Upper lobe of right lung (tissue), 1 donor: ENCODE data around the gene ZNF581. TPM values are rescaled to one million over a fixed set of nuclear protein-coding genes. Genes with fewer than 3 reads are reported as not detected.

Source experiments
- ATAC-seq: fragments of 200-7000 bp; cut with Tn5 transposase; one replicate; pipeline ENCODE4 v1.9.1; 2020; ENCODE audit warnings: mild to moderate bottlenecking, moderate library complexity
- DNase-seq: peaks from one replicate; pipeline ENCODE4 v3.0.0-alpha.2; 2020
- H3K27ac ChIP-seq: fragments of 200-600 bp; one replicate; pipeline ENCODE4 v1.8.0; 2022
- H3K27me3 ChIP-seq: fragments of 200-600 bp; one replicate; pipeline ENCODE4 v1.8.0; 2022; ENCODE audit warnings: mild to moderate bottlenecking
- H3K36me3 ChIP-seq: fragments of 200-600 bp; one replicate; pipeline ENCODE4 v1.8.0; 2022
- H3K4me1 ChIP-seq: fragments of 200-600 bp; one replicate; pipeline ENCODE4 v1.8.0; 2022
- H3K4me3 ChIP-seq: fragments of 200-600 bp; one replicate; pipeline ENCODE4 v1.8.0; 2022; ENCODE audit warnings: mild to moderate bottlenecking
- H3K9me3 ChIP-seq: fragments of 200-600 bp; one replicate; pipeline ENCODE4 v1.8.0; 2022
- intact Hi-C: fragments of 100-400 bp; cut with DNase I; formaldehyde crosslinking; loops from one replicate; pipeline ENCODE4 v1.11.0; 2022
- total RNA-seq: library from RNA; stranded (reverse); fragmentation: NEBNext Ultra II Directional; extraction: Animal tissue kit (Norgen Biotek cat#: 25700); gene quantifications from one replicate; pipeline ENCODE4 v1.2.1, GENCODE V29; 2021
- TF ChIP-seq, protein P1 (sequence below): fragments of 200-600 bp; IDR thresholded peaks from one replicate; pipeline ENCODE4 v1.8.0; 2022; ENCODE audit warnings: antibody characterized with exemption
- donor health status: DM: no; HTN: yes; CAD: no; lungs with severe emphysema.

The ZNF581 gene
- total RNA-seq, 1 donor from 2014 or later, result 16.4 TPM

DNA sequence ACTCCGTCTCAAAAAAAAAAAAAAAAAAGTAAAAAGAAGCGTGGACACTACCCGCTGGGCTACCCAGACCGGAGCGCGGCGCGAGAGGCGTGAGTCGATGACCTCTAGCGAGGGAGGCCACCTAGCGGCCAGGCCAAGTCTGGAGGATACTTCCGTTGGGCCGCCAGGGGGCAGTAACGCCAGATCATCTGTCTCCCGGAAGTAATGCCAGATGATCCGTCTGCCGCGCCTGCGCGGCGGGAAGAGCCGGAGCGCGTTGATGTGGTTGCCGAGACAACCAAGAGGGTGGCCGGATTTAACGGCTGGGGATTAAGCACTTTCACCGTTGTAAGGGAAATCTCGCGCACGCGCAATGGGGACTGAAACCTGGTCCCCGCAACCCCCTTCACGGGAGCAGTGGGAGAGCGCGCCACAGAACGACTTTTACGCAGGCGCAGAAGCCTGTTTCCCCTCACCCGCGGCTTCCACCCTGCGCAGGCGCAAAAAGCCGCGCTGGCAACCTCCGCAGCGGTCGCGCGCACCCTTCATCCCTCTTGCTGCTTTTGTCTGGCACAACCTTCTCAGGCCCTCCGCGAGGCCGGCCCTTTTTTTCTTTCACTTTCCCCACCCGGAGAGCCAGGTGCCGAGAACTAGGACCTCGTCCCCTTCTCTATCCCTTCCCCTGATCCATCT, 10.3 kb downstream of the ZNF581 start:
- TF ChIP-seq, protein P1, sequence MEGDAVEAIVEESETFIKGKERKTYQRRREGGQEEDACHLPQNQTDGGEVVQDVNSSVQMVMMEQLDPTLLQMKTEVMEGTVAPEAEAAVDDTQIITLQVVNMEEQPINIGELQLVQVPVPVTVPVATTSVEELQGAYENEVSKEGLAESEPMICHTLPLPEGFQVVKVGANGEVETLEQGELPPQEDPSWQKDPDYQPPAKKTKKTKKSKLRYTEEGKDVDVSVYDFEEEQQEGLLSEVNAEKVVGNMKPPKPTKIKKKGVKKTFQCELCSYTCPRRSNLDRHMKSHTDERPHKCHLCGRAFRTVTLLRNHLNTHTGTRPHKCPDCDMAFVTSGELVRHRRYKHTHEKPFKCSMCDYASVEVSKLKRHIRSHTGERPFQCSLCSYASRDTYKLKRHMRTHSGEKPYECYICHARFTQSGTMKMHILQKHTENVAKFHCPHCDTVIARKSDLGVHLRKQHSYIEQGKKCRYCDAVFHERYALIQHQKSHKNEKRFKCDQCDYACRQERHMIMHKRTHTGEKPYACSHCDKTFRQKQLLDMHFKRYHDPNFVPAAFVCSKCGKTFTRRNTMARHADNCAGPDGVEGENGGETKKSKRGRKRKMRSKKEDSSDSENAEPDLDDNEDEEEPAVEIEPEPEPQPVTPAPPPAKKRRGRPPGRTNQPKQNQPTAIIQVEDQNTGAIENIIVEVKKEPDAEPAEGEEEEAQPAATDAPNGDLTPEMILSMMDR, result peak; percentile 94
- no peaks in the 10 kb centered on the region for H3K27me3 ChIP-seq
- DNase-seq (peak; percentile 99), ATAC-seq (peak; percentile 80)
- peak overlapping the region; percentile 81 for H3K4me3 ChIP-seq
- intact Hi-C loops, result no loop called here
- no peaks in the 10 kb centered on the region for H3K9me3 ChIP-seq
- H3K4me1 ChIP-seq, result peaks cover 41% of the 10 kb centered on the region
- peak overlapping the region; percentile 97 for H3K27ac ChIP-seq
- no peaks in the 10 kb centered on the region for H3K36me3 ChIP-seq

DNA sequence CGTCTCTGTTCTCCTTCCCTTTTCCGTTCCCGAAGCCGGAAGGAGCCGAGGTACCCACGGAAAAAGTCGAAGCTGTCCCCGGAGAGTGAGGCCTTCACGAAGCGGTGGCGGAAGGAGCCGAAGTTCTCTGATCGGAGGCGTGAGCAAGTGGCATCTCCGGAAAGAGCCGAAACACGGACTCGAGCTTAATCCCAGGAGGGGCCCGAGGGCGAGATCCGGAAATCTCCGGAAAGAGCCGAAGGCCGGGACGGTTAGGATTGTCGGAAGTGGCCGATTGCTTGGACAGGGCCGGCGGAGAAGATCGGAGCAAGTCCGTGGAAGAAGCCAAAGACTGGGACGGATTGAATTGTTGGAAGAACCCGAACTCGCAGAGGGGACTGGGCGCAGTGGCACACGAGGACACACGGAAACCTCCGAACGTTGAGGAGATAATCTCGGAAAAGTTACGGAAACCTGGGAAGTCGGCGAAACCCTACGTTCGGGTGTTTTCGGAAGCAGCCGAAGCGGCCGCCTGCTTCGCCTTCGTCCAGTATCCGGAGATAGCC, 10.9 kb downstream of the ZNF581 start:
- ATAC-seq (peak; percentile 84), DNase-seq (peak; percentile 99)
- no peaks in the 10 kb centered on the region for H3K27me3 ChIP-seq
- H3K4me3 ChIP-seq, result peak overlapping the region; percentile 81
- H3K4me1 ChIP-seq, result peaks cover 40% of the 10 kb centered on the region
- intact Hi-C loops, result no loop called here
- no peaks in the 10 kb centered on the region for H3K9me3 ChIP-seq
- peak overlapping the region; percentile 97 for H3K27ac ChIP-seq
- H3K36me3 ChIP-seq, result peaks cover 4% of the 10 kb centered on the region
- TF ChIP-seq, protein P1, result no peak

DNA sequence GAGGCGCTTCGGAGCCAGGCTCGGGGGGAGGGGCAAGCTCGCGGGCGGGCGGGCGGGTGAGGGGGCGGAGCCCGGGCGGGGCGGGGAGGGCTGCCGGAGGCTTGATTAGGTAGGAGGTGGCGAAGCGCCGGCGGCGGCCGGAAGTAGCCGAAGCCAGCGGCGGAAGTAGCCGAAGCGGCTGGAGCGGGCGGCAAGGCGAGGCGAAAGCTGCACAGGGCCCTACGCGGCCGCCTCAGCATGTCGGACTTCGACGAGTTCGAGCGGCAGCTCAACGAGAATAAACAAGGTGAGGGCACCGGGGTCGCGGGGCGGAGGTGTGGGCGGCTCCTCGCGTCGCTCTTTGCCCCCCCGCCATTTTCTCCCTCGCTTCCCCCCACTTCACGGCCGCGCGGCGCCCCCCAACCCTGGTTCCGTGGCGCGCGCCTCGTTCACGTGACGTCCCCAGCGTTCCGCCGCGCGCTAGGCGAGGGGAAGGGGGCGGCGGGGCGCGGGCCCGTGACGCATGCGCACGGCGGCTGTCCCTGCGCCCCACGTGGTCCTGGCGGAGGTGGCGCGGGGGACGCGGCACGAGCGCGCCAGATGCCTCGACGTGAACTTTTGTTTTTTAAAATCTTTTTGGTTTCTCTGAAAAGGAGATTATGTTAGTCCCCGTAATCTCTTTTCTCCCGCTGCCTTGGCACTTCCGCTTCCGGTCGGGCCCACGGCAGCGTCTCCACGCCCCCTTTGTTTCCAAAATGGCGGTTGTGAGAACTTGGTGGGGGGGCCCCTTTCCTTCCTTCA, 11.6 kb downstream of the ZNF581 start, which contains the start of gene U2AF2:
U2AF2 (plus strand) TSS at position 168 of the 780 bp plus-strand sequence; CDS start at position 238, 70 bp downstream.
- TF ChIP-seq, protein P1, result no peak
- Histone ChIP-seq H3K27me3 (no peaks in the 10 kb centered on the region), H3K4me1 (peaks cover 43% of the 10 kb centered on the region), H3K27ac (peak within 1 kb of the TSS; percentile 97), H3K4me3 (peak within 1 kb of the TSS; percentile 81), H3K9me3 (no peaks in the 10 kb centered on the region), H3K36me3 (peaks cover 10% of the 10 kb centered on the region)
- DNase-seq (peak; percentile 98), ATAC-seq (peak; percentile 80)
- intact Hi-C loops, result no loop called here

DNA sequence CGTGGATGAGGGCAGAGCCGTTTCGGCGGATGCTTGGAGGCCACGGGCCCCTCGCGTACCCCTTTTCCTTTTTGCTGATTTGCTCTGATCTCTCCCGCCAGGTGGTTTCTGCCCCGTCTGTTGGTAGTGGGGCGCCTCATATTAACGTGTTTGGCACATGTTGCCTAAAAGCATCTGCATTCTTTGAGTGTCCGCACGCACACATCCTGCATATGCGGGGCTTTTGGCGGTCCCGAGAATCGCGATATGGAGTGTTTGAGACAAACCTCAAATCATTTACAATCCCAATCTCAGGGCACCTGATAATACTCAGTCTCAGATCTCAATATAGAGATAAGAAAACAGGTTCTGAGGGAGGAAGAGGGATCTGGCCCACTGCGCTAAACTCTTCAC, 12.2 kb downstream of the ZNF581 start:
- ATAC-seq (no peak), DNase-seq (no peak)
- Histone ChIP-seq H3K36me3 (peaks cover 16% of the 10 kb centered on the region), H3K9me3 (no peaks in the 10 kb centered on the region), H3K27me3 (no peaks in the 10 kb centered on the region), H3K4me1 (peaks cover 44% of the 10 kb centered on the region), H3K27ac (peak overlapping the region; percentile 97), H3K4me3 (peak overlapping the region; percentile 81)
- TF ChIP-seq, protein P1, result no peak
- intact Hi-C loops, result no loop called here

DNA sequence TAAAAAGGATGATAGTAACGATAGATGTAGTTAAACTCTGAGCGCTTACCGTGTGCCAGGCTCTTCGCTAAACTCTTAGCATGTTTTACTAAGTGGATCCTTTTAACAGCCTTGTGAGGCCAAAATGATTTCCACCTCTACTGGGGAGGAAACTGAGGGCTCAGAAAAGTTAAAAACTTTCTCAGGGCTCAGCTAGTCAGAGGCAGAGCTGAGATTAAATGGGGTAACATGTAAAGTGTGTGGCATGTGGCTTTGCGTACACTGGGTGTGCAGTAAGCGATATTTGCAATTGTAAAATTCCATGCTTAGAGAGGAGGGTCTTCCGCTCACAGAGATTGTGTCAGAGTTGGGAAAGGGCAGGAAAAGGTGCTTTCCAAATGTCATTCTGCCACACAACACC, 13.1 kb downstream of the ZNF581 start:
- peak overlapping the region; percentile 81 for H3K4me3 ChIP-seq
- peaks cover 44% of the 10 kb centered on the region for H3K4me1 ChIP-seq
- H3K9me3 ChIP-seq, result no peaks in the 10 kb centered on the region
- H3K27ac ChIP-seq, result no peak overlapping the region
- no peaks in the 10 kb centered on the region for H3K27me3 ChIP-seq
- TF ChIP-seq, protein P1, result no peak
- ATAC-seq (no peak), DNase-seq (no peak)
- peaks cover 22% of the 10 kb centered on the region for H3K36me3 ChIP-seq
- intact Hi-C loops, result no loop called here
